GM10266 (cell line): ENCODE measurements around the gene EDRF1.
A peak's percentile ranks its signal among the peaks of the same experiment; 100 is the strongest.

ENCODE experiments used
- DNase-seq: peaks from one replicate; pipeline ENCODE4 v3.0.0; 2012; ENCODE audit errors: extremely low spot score
- CTCF ChIP-seq: IDR thresholded peaks from 2 replicates; pipeline ENCODE4 v1.5.1; 2012; ENCODE audit warnings: mild to moderate bottlenecking, low read depth; ENCODE audit not compliant: control insufficient read depth, insufficient read depth; ENCODE audit errors: missing control alignments

EDRF1 gene

DNA sequence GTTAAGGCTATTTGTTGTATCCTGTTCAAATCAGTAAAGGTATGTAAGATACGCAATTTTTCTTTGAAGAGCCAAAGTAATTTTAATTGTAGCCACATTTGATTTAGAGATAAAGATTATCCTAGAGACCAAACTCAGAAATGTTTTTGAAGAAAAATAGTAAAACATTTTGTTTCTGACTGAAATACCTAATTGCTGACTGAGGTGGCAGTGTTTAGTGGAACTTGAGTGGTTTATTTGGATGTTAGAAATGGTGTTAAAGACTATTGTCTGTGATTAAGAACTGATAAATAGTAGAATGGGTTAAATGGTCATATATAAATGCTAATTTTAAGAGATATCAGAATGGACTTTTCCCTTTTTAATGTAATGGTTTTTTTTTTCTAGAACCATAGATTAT lies 15.3 kb downstream of the EDRF1 start:
- no peak for DNase-seq
- TF ChIP-seq CTCF, result no peak

- no peak for TF ChIP-seq CTCF
- DNase-seq, result no peak
Measured at GRCh38 chr10:125738206-125738605, 18.7 kb downstream of the EDRF1 start.

DNA sequence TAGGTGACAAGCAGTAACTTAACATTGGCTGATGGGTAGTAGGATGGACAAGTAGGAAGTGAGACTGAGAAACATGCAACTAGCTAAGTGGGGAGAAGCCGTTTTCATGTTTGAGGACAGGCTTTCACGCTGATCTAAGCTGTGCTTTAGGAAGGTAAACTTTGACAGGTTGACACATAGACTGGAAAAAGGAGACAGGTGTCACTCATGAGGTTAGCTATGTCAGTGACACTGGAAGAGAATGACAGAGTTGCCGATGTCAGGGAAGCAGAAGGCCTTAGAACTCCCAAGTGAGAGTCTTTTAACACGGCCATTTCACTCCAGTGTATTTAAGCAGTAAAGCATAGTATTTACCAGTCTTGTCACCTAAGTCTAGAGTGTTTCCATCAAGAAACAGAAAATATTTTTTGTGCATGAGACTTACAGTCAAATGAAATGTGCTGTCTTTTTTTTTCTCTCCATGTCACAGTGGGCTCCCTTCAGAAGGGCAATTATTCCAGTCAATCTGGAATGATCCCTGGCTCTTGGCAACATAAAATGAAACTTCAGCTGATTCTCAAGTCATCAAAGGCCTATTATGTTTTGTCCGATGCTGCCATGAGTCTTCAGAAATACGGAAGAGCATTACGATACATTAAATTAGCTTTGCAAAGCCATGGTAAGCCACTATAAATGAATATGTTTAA lies 20.6 kb downstream of the EDRF1 start:
- TF ChIP-seq CTCF, result no peak
- no peak for DNase-seq

GRCh38 chr10:125742465-125742864 lies 23.0 kb downstream of the EDRF1 start:
- peak; percentile 14 for TF ChIP-seq CTCF
- DNase-seq, result no peak

DNA sequence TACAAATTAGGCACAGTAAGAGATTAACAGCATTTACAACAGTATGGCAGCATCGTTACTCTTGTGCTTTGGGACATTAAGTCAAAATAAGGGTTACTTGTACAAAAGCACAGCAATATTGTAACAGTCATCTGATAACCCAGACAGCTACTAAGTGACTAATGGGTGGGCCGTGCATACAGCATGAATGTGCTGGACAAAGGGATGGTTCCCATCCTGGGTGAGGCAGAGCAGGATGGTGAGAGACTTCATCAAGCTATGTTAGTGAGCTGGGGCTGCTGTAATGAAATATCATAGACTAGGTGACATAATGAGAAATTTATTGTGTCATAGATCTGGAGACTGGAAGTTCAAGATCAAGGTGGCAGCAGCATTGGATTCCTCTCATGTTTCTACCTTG lies 25.4 kb downstream of the EDRF1 start:
- no peak for TF ChIP-seq CTCF
- no peak for DNase-seq

DNA sequence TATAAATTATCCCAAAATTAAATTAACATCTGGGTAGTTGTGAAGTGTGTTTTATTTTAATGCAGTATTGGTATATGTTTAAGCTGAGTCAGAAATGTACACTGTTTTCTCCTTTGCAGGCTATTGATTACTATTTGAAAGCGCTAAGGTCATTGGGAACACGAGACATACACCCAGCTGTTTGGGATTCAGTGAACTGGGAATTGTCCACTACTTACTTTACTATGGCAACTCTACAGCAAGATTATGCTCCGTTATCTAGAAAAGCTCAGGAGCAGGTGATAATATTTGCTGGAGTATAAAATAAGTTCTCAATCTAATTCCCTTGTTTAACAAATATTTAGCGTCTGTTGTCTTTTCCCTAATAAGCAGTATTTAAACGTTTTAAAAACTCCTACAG lies 27.9 kb downstream of the EDRF1 start:
- no peak for TF ChIP-seq CTCF
- no peak for DNase-seq

GRCh38 chr10:125756196-125756595 lies 36.7 kb downstream of the EDRF1 start:
- DNase-seq, result no peak
- TF ChIP-seq CTCF, result no peak
